ENCODE data around the gene RCBTB2.

Gene RCBTB2

DNA sequence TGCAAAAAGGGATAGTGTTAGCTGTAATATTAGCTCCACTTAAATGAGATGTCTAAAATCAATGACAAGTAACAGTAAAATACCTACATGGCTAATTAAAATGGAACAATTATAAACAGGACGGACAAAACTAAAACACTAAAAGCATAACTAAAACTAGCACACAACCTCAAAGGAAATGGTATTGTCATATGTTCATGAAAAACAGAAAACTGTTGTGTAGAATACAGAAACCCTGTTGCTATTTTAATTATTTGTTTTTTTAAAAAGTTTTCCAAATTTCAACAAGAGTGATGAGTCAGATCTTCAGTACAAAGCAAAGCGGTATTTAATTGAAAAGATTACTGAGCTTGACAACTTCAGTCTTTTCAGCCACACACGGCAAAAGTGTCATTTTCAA, 4.2 kb downstream of the RCBTB2 start:
- no peak for DNase-seq

DNA sequence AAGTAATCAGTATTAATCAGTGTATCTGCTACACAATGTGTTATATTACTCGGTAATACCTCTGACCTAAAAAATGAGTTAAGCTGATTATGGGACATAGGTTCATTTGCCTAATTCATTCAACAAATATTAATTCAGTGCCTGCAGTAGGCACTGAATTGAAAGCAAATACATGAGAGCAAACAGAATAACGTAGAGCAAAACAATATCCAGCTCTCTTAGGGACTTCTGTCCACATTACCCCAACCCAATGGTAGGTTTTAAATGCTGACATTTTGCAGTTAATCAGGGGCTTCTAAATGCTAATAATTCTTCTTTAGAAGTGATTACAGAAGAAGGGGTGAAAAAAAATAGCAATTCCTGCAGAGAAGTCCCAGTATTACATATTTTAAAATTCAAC, 4.9 kb downstream of the RCBTB2 start:
- no peak for DNase-seq

GRCh38 chr13:48526286-48526685, 6.6 kb downstream of the RCBTB2 start:
- DNase-seq = peak; percentile 20

DNA sequence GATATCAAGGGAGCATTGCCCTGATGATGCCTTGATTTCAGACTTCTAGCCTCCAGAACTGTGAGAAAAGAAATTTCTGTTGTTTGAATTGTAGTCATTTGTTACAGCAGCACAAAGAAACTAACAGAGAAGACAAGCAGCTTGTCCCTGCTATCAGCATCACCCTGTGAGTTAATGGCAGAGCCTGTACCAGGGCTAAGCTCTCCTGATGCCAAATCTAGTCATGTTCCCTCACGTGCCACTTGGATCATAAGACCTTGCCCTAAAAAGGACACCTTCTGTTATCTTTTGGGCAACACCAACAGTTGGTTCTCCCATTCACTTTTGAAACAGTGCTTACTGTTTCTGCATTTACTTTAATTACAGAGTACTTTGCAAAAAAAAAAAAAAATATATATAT, 14.8 kb downstream of the RCBTB2 start:
- no peak for DNase-seq

DNA sequence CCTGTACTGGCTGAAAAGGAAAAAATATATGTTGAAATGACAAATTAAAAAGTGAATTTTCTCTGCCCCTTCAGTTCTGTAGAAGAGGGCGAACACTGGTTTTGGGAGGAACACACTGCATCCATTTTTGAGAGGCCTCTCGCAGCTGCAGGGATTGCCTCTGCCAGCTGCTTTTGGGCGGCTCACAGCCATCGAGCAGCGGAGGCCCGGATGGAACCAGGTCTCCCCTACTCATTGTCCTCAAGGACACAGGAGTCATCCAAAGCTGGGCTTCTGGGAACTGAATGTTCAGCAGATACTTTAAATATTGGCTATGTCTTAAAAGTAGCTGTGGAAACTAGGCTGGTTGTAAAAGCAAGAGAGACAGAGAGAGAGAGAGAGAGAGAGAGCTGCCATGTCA, 17.1 kb downstream of the RCBTB2 start:
- no peak for DNase-seq

GRCh38 chr13:48514793-48515192, 18.1 kb downstream of the RCBTB2 start:
- DNase-seq = no peak

- DNase-seq = no peak
Measured at GRCh38 chr13:48511621-48512230, 21.2 kb downstream of the RCBTB2 start.

- DNase-seq = no peak
Measured at GRCh38 chr13:48510698-48511097, 22.2 kb downstream of the RCBTB2 start.

- DNase-seq = no peak
Measured at GRCh38 chr13:48508011-48508410, 24.9 kb downstream of the RCBTB2 start.

- DNase-seq = no peak
Measured at GRCh38 chr13:48507021-48507420, 25.9 kb downstream of the RCBTB2 start.

- DNase-seq = peak; percentile 23
Measured at GRCh38 chr13:48506092-48506701, 26.7 kb downstream of the RCBTB2 start.

DNA sequence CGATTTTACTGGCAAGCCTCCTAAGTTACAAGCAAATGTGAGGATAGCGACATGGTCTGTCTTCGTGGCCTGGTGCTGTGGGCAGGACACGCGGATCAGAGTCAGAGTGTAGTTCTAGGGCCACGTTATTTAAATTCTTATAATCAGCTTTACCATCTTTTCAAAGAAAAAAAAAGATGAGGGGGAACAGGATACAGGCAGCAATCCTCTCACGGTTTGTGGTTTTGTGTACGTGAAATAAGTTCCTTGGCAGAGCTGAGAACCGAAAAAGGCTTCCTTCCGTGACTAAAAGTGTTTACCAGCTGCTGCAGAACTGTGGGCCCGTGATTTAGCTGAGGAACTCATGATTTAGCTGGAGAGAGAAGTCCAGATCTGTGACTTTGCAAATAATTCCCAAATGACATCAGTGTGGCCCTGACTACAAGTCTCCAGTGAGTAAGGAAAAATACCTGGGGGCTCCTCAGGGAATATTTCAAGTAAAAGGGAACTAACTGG, 27.2 kb downstream of the RCBTB2 start:
- DNase-seq = peak; percentile 72

GRCh38 chr13:48505012-48505411, 27.9 kb downstream of the RCBTB2 start:
- peak; percentile 43 for DNase-seq

DNA sequence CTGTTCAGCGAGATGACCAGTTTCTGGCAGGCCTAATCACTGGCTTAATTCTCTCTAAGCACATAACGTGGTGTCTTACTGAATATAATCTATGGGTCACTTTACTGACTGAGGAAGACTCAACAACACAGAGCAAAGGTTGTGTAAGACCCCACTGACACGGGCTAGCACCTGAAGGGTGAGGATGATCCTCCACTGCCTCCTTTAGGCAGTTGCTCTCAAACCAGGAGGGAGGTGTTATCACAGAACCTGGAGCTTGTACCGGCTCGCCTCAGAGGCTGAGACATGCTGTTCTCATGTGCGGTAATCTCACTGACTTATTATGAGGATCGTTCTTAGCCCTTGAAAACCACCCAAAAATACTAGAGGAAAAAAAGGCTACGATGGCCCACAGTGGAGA, 28.3 kb downstream of the RCBTB2 start:
- peak; percentile 26 for DNase-seq

- no peak for DNase-seq
Measured at GRCh38 chr13:48502601-48503319, 30.1 kb downstream of the RCBTB2 start.

DNA sequence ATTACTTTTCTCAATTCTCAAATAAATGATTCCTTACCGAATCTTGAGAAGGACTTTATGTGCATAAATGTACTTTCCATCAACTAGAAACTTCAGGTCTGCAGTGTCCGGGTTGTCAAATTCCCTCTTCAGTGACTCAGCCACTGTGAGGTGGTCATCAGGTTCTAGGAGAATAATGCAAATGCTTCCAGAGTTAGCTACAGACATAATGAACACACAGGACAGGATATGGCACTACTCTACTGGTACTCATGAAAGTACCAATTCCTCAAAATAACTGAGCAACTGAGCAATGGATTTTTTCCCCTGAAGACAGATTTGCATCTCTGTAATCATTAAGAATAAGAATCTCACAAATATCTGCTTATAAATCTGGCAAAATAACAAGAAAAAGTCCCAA, 31.2 kb downstream of the RCBTB2 start:
- no peak for DNase-seq

GRCh38 chr13:48500652-48501197, 32.2 kb downstream of the RCBTB2 start:
- DNase-seq = no peak

- DNase-seq = no peak
Measured at GRCh38 chr13:48497669-48498068, 35.2 kb downstream of the RCBTB2 start.

DNA sequence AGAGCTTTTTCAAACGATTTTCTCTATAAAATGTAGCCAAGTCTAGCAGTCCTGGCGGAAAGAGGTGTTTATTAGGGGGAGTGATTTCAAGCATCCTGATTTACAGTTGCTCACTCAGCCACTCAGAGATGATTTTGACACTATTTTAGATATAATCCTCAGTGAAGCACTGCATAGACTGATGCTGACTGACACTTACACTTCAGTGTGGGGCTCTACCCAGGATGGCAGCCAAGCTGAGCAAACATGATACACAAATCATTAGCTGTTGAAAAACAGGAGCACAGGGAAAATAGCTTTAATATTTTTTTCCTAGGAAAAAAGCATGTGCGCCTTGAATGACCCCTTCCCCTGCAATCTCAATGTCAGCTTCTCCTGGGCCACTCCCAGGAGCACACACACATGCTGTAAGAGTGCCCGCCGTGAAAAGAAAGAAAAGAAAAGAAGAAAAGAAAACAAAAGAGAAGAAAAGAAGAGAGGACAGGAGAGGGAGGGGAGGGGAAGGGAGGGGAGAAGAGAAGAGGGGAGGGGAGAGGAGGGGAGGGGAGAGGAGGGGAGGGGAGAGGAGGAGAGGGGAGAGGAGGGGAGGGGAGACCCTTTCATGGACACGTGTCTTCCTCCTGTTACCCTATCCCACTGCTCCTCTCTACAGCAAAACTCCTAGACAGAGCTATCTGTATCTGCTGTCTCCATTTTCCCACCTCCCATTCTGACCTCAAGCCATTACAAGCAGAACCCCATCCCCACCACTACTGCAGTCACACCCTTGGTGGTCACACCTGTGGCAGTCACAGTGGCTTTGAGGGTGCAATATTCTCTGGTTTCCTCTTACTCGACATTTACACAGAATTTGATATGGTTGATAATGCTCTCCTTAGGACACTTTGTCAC, 36.4 kb downstream of the RCBTB2 start:
- peak; percentile 31 for DNase-seq

GRCh38 chr13:48494874-48495273, 38.0 kb downstream of the RCBTB2 start:
- DNase-seq = no peak

- DNase-seq = no peak
Measured at GRCh38 chr13:48493851-48494250, 39.0 kb downstream of the RCBTB2 start.

GRCh38 chr13:48493066-48493765, 39.7 kb downstream of the RCBTB2 start:
- DNase-seq = peak; percentile 28
